Activated CD4-positive, alpha-beta T cell treated with anti-CD3 and anti-CD28 coated beads, Interleukin-2, amount 10 ng/mL, durations not matched to agents 24 days and 14 days (primary cell): Measurements from ENCODE around the gene ATXN7. TPM values are rescaled to one million over a fixed set of nuclear protein-coding genes. Genes with fewer than 3 reads are reported as not detected.
A peak's percentile ranks its signal among the peaks of the same experiment; 100 is the strongest.

Experiments used
- DNase-seq: peaks from one replicate; pipeline ENCODE4 v3.0.0; 2022
- H3K27ac Mint-ChIP-seq: one replicate; pipeline ENCODE4 v1.8.0; 2022; ENCODE audit warnings: mild to moderate bottlenecking, mixed read lengths
- H3K27me3 Mint-ChIP-seq: one replicate; pipeline ENCODE4 v1.8.0; 2022; ENCODE audit warnings: mixed read lengths
- H3K36me3 Mint-ChIP-seq: one replicate; pipeline ENCODE4 v1.8.0; 2022; ENCODE audit warnings: low read depth, mild to moderate bottlenecking, mixed read lengths
- H3K4me1 Mint-ChIP-seq: one replicate; pipeline ENCODE4 v1.8.0; 2021; ENCODE audit warnings: mixed read lengths
- H3K4me3 Mint-ChIP-seq: one replicate; pipeline ENCODE4 v1.8.0; 2022; ENCODE audit warnings: mild to moderate bottlenecking, moderate library complexity, mixed read lengths
- H3K9me3 Mint-ChIP-seq: one replicate; pipeline ENCODE4 v1.8.0; 2021; ENCODE audit warnings: mixed read lengths
- intact Hi-C: fragments of 100-400 bp; cut with micrococcal nuclease; formaldehyde crosslinking; loops from one replicate; pipeline ENCODE4 v1.15.1; 2023
- total RNA-seq: library from RNA; stranded (reverse); gene quantifications from 2 replicates; pipeline ENCODE4 v1.2.3, GENCODE V29; 2022

Gene ATXN7
- 37.8 and 39.6 TPM in 2 replicates for total RNA-seq

GRCh38 chr3:63863150-63864007 is at the start of gene ATXN7, which contains the start of gene THOC7:
Gene ATXN7, plus strand, starts transcription at chr3:63863867. Its CDS starts 48,732 bp downstream, at chr3:63912599.
Gene THOC7, minus strand, starts transcription at chr3:63863805. Its CDS starts 15 bp downstream, at chr3:63863790.
- Mint-ChIP-seq H3K4me3 (peak within 1 kb of the TSS; percentile 94), H3K4me1 (peaks cover 47% of the 10 kb centered on the region), H3K27ac (peak within 1 kb of the TSS; percentile 98), H3K36me3 (peaks cover 27% of the 10 kb centered on the region), H3K9me3 (no peaks in the 10 kb centered on the region), H3K27me3 (no peaks in the 10 kb centered on the region)
- peak; percentile 94 for DNase-seq
- intact Hi-C loops: loop anchor here (1.0 to 5.0 kb wide), 6 partner anchors 15 to 160 kb away; partner anchors contain the start of gene PSMD6

DNA sequence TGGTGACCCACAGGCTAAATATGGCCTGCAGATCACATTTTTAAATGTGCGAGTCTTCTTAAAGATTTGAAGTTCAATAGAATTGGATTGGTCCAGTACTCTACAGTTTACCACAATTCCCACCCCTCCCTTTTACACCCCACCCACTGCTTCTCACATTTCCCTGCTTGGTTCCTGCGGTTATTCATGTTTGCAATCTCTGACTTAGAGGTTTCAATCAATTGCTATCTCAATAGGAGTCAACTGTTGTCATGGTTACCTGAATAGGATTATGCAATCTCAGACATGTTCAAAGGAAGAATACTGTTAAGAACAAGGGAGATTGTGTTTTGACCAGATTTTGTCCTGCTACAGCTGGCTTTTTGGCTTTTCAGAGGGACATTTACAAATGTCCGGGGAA is 49.4 kb upstream of the ATXN7 start:
- intact Hi-C loops: no loop called here
- no peak overlapping the region for H3K27ac Mint-ChIP-seq
- DNase-seq: no peak
- no peaks in the 10 kb centered on the region for H3K9me3 Mint-ChIP-seq
- H3K4me3 Mint-ChIP-seq: no peak overlapping the region
- H3K27me3 Mint-ChIP-seq: no peaks in the 10 kb centered on the region
- no peaks in the 10 kb centered on the region for H3K36me3 Mint-ChIP-seq
- peaks cover 4% of the 10 kb centered on the region for H3K4me1 Mint-ChIP-seq

GRCh38 chr3:63817225-63817624 is 46.4 kb upstream of the ATXN7 start:
- Mint-ChIP-seq H3K27me3 (no peaks in the 10 kb centered on the region), H3K36me3 (no peaks in the 10 kb centered on the region), H3K4me3 (no peak overlapping the region), H3K4me1 (peaks cover 4% of the 10 kb centered on the region), H3K27ac (no peak overlapping the region), H3K9me3 (no peaks in the 10 kb centered on the region)
- DNase-seq: no peak
- intact Hi-C loops: no loop called here

GRCh38 chr3:63818282-63819150 is 45.2 kb upstream of the ATXN7 start:
- Mint-ChIP-seq H3K27me3 (no peaks in the 10 kb centered on the region), H3K27ac (no peak overlapping the region), H3K36me3 (no peaks in the 10 kb centered on the region), H3K4me1 (peaks cover 4% of the 10 kb centered on the region), H3K4me3 (no peak overlapping the region), H3K9me3 (no peaks in the 10 kb centered on the region)
- DNase-seq: peak; percentile 87
- intact Hi-C loops: loop anchor here (1.0 kb wide), 1 partner anchor 469 kb away; no protein-coding TSS in a partner anchor

- Mint-ChIP-seq H3K4me3 (no peak within 1 kb of the TSS), H3K27ac (no peak within 1 kb of the TSS), H3K9me3 (no peaks in the 10 kb centered on the region), H3K4me1 (peaks cover 4% of the 10 kb centered on the region), H3K27me3 (no peaks in the 10 kb centered on the region), H3K36me3 (no peaks in the 10 kb centered on the region)
- intact Hi-C loops: no loop called here
- DNase-seq: no peak
These were observed 44.6 kb upstream of the ATXN7 start, which contains the start of gene C3orf49 for GRCh38 chr3:63819151-63819398. Gene C3orf49, plus strand, starts transcription at chr3:63819299. Its CDS starts 173 bp downstream, at chr3:63819472.

GRCh38 chr3:63824309-63824708 is 39.4 kb upstream of the ATXN7 start:
- Mint-ChIP-seq H3K27ac (no peak overlapping the region), H3K36me3 (peaks cover 7% of the 10 kb centered on the region), H3K9me3 (no peaks in the 10 kb centered on the region), H3K4me3 (no peak overlapping the region), H3K4me1 (no peaks in the 10 kb centered on the region), H3K27me3 (no peaks in the 10 kb centered on the region)
- no peak for DNase-seq
- intact Hi-C loops: no loop called here

- H3K4me3 Mint-ChIP-seq: no peak overlapping the region
These were observed 33.1 kb upstream of the ATXN7 start for GRCh38 chr3:63830526-63830925.

DNA sequence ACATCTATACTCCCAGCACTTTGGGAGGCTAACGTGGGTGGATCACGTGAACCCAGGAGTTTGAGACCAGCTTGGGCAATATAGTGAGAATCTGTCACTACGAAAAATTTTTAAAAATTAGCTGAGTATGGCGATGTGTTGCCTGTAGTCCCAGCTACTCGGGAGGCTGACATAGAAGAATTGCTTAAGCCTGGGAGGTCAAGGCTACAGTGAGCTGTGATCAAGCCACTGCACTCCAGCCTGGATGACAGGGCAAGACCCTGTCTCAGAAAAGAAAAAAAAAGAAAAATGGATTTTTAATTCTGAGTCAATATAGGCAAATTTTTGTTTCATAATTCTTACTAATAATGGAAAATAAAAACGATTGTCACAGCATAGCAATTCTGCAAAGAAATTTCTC is 31.3 kb upstream of the ATXN7 start:
- H3K9me3 Mint-ChIP-seq: no peaks in the 10 kb centered on the region
- intact Hi-C loops: no loop called here
- no peak for DNase-seq
- no peaks in the 10 kb centered on the region for H3K4me1 Mint-ChIP-seq
- H3K27ac Mint-ChIP-seq: no peak overlapping the region
- H3K36me3 Mint-ChIP-seq: peaks cover 25% of the 10 kb centered on the region
- H3K27me3 Mint-ChIP-seq: no peaks in the 10 kb centered on the region
- H3K4me3 Mint-ChIP-seq: no peak overlapping the region

More at GRCh38 chr3:63830526-63830925, 33.1 kb upstream of the ATXN7 start:
- no peaks in the 10 kb centered on the region for H3K4me1 Mint-ChIP-seq
- DNase-seq: no peak
- no peak overlapping the region for H3K27ac Mint-ChIP-seq
- no peaks in the 10 kb centered on the region for H3K9me3 Mint-ChIP-seq
- H3K36me3 Mint-ChIP-seq: peaks cover 23% of the 10 kb centered on the region
- intact Hi-C loops: no loop called here
- H3K27me3 Mint-ChIP-seq: no peaks in the 10 kb centered on the region

DNA sequence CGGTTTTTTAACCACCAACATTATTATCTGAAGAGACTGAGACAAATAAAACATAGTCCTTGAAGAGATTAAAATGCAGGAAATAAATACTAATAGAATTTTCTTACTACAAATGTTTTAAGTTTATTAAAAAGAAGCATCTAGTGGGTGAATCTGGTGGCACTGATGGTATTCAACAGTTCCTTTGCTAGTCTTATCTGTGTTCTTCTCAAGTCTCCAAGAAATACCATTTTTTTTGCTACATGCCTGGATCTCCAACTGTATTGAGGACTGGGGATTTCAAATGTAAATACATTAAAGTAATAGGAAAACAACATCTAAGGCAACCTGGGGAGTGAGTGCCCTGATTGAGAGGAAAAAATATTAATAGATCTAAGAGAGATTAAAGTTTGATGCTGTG is 22.0 kb upstream of the ATXN7 start:
- intact Hi-C loops: no loop called here
- peaks cover 24% of the 10 kb centered on the region for H3K36me3 Mint-ChIP-seq
- H3K27me3 Mint-ChIP-seq: no peaks in the 10 kb centered on the region
- H3K9me3 Mint-ChIP-seq: peaks cover 6% of the 10 kb centered on the region
- H3K27ac Mint-ChIP-seq: peak overlapping the region; percentile 22
- no peak overlapping the region for H3K4me3 Mint-ChIP-seq
- no peak for DNase-seq
- no peaks in the 10 kb centered on the region for H3K4me1 Mint-ChIP-seq

- Mint-ChIP-seq H3K9me3 (peaks cover 6% of the 10 kb centered on the region), H3K4me1 (no peaks in the 10 kb centered on the region), H3K4me3 (no peak overlapping the region), H3K36me3 (peaks cover 24% of the 10 kb centered on the region), H3K27ac (no peak overlapping the region), H3K27me3 (no peaks in the 10 kb centered on the region)
- no peak for DNase-seq
- intact Hi-C loops: no loop called here
These were observed 21.5 kb upstream of the ATXN7 start for GRCh38 chr3:63842127-63842526.

DNA sequence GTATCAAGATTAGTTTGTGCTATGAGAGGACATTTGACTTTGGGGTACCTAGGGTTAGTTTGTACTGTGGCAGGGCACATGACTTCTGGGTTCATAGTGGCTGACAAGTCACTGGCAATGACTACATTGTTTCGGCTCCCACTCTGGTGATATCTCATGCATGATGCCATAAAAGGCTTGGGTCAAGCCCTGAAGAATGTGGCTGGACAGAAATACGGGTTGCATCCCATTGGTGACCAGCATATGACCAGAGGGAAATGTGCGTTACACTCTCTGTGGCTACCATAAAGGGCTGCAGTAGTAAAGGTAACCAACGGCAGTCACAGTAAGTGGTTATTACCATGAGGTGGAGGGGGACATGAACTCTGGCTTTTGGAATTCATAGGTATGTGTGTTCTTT is 18.5 kb upstream of the ATXN7 start:
- no peak for DNase-seq
- no peak overlapping the region for H3K27ac Mint-ChIP-seq
- intact Hi-C loops: no loop called here
- no peaks in the 10 kb centered on the region for H3K27me3 Mint-ChIP-seq
- peaks cover 23% of the 10 kb centered on the region for H3K36me3 Mint-ChIP-seq
- H3K4me1 Mint-ChIP-seq: peaks cover 1% of the 10 kb centered on the region
- no peak overlapping the region for H3K4me3 Mint-ChIP-seq
- peaks cover 6% of the 10 kb centered on the region for H3K9me3 Mint-ChIP-seq

GRCh38 chr3:63847718-63848450 is 15.8 kb upstream of the ATXN7 start:
- peaks cover 24% of the 10 kb centered on the region for H3K36me3 Mint-ChIP-seq
- DNase-seq: no peak
- H3K9me3 Mint-ChIP-seq: no peaks in the 10 kb centered on the region
- no peak overlapping the region for H3K27ac Mint-ChIP-seq
- H3K27me3 Mint-ChIP-seq: no peaks in the 10 kb centered on the region
- H3K4me1 Mint-ChIP-seq: peaks cover 7% of the 10 kb centered on the region
- H3K4me3 Mint-ChIP-seq: no peak overlapping the region
- intact Hi-C loops: no loop called here

DNA sequence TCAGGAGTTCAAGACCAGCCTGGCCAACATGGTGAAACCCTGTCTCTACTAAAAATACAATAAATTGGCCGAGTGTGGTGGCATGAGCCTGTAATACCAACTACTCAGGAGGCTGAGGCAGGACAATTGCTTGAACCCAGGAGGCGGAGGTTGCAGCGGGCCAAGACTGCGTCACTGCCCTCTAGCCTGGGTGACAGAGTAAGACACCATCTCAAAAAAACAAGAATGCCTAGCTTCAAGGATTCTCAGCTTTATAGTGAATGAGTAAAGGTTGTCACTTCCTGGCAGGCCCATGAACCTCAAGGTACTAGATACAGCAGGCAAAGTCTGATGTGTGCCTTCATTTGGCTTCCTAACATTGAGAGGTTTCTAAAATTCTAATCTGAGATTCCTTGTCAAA is 14.5 kb upstream of the ATXN7 start:
- H3K9me3 Mint-ChIP-seq: no peaks in the 10 kb centered on the region
- DNase-seq: no peak
- H3K4me3 Mint-ChIP-seq: no peak overlapping the region
- peaks cover 19% of the 10 kb centered on the region for H3K36me3 Mint-ChIP-seq
- H3K27me3 Mint-ChIP-seq: no peaks in the 10 kb centered on the region
- intact Hi-C loops: no loop called here
- no peak overlapping the region for H3K27ac Mint-ChIP-seq
- H3K4me1 Mint-ChIP-seq: peaks cover 7% of the 10 kb centered on the region
